GM10248 (cell line): ENCODE results near the gene WFDC12.

Source experiments
- CTCF ChIA-PET: fragments of 300-600 bp; sonication (Branson Sonifier 250); formaldehyde crosslinking; extraction: SDS; loops from one replicate; lab custom pipeline; 2021; ENCODE audit warnings: antibody characterized with exemption; lab: Yijun Ruan, JAX
- POLR2A ChIA-PET: fragments of 350-650 bp; sonication (Branson Sonifier 250); formaldehyde crosslinking; extraction: SDS; loops from one replicate; lab custom pipeline; 2020; ENCODE audit warnings: antibody characterized with exemption; lab: Yijun Ruan, JAX
- DNase-seq: peaks from one replicate; pipeline ENCODE4 v3.0.0; 2012; ENCODE audit errors: extremely low spot score
- TF ChIP-seq, protein P1 (sequence below): IDR thresholded peaks from 2 replicates; pipeline ENCODE4 v1.5.1; 2012; ENCODE audit warnings: mild to moderate bottlenecking, low read depth; ENCODE audit errors: extremely low read depth, missing control alignments, control extremely low read depth

WFDC12 gene

DNA sequence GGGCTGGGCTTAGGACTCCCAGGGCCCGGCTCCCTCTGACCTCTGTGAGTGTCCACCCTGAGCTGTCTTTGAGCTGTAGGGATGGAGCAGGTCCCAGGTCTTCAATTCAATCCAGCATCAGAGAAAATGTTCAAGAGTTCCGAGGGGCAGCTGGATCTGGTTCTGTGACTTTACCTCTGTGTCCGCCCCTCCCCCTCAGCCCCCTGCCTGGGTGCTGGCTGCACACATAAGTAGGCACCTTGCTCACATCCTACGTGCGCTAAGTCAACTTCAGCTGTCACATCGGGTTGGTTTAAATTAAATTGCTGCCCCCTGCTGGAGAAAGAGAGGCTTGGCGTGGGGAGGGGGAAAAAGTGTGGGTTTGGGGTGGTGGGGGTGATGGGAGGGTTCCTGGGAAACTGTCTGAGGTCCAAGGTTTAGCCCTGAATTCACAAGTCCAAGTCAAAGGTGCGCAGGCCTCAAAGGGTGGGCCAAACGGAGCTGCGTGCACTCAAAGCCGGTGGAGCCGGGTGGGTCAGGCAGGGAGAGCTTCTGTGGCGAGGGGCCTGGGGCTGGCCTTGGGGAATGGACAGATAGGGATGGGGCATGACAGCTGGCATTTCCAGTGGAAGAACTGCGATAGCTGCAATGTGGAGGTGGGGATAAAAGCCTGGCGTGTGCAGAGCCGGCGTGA, 12.3 kb downstream of the WFDC12 start:
- CTCF ChIA-PET = interaction anchor here (0.9 to 13.2 kb wide), 18 partner anchors 9 to 429 kb away, joined by 3 to 183 read pairs (median 5); partner anchors contain the start of genes KCNS1 and WFDC12
- DNase-seq = no peak
- POLR2A ChIA-PET = no interaction called here
- TF ChIP-seq, protein P1, sequence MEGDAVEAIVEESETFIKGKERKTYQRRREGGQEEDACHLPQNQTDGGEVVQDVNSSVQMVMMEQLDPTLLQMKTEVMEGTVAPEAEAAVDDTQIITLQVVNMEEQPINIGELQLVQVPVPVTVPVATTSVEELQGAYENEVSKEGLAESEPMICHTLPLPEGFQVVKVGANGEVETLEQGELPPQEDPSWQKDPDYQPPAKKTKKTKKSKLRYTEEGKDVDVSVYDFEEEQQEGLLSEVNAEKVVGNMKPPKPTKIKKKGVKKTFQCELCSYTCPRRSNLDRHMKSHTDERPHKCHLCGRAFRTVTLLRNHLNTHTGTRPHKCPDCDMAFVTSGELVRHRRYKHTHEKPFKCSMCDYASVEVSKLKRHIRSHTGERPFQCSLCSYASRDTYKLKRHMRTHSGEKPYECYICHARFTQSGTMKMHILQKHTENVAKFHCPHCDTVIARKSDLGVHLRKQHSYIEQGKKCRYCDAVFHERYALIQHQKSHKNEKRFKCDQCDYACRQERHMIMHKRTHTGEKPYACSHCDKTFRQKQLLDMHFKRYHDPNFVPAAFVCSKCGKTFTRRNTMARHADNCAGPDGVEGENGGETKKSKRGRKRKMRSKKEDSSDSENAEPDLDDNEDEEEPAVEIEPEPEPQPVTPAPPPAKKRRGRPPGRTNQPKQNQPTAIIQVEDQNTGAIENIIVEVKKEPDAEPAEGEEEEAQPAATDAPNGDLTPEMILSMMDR = peak; percentile 47

DNA sequence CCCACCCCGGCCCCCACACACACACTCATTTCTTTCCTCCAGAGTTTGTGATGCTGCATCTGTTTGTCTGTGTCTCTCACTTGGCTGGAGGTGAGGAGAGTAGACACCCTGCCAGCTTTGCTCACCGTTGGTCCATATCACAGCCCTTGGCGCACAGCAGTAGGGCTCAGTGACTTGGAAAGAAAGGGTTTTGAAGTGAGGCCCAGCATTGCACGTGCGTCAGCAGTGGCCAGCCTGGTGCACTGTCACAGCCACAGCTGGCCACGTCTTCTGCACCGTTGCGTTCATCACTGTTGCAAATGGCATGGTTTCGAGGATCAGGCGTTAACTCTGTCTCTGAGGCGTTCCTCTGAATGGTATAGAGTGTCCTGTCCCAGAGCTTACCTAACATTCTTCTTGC, 13.0 kb downstream of the WFDC12 start:
- DNase-seq = no peak
- ChIA-PET CTCF (interaction anchor here (0.8 to 13.2 kb wide), 18 partner anchors 8 to 240 kb away, joined by 3 to 183 read pairs (median 5); partner anchors contain the start of genes KCNS1, STK4 and WFDC12), POLR2A (no interaction called here)
- TF ChIP-seq, protein P1 = no peak

DNA sequence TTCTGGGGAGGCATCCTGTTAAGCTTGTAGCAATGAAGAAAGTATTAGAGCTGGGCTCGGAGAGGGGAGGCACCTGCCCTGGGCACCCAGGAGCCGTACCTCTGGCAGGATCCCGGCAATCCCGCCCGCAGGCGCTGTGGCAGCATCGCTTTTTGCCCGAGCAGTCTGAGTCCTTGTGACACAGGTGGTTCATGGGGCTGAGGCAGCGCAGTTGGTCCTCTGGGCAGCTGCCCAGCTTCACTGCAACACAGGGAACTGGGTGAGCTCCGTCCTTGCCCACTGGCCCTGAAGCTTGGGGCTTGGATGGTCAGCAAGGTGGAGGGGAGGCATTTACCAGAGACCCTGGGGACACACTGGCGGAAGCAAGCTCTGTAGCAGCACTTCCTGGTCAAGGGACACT, 14.0 kb downstream of the WFDC12 start:
- TF ChIP-seq, protein P1 = no peak
- POLR2A ChIA-PET = no interaction called here
- CTCF ChIA-PET = interaction anchor here (1.3 to 13.2 kb wide), 6 partner anchors 10 to 182 kb away, joined by 3 to 183 read pairs (median 26); partner anchors contain the start of gene KCNS1
- no peak for DNase-seq

DNA sequence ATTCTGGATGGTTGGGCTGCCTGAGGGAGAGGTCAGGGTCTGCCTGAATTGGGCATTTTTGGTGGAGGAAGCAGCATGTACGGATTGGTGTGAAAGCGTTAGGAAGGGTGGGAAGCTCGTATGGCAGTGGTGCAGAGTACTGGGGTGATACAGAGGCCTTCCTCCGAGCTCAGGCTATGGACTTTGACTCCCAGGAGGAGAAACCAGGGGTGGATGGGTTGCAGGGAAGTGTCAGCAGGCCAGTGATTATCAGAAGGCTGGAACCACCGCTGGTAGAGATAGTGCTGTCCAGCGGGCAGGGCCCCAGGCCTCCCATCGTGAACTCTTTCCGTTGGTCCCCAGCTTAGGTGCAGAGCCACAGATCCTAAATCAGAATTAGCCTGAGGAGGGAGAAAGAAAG, 14.6 kb downstream of the WFDC12 start:
- no peak for DNase-seq
- TF ChIP-seq, protein P1 = no peak
- POLR2A ChIA-PET = no interaction called here
- CTCF ChIA-PET = interaction anchor here (1.3 to 13.2 kb wide), 5 partner anchors 11 to 183 kb away, joined by 3 to 183 read pairs (median 38); partner anchors contain the start of gene KCNS1

DNA sequence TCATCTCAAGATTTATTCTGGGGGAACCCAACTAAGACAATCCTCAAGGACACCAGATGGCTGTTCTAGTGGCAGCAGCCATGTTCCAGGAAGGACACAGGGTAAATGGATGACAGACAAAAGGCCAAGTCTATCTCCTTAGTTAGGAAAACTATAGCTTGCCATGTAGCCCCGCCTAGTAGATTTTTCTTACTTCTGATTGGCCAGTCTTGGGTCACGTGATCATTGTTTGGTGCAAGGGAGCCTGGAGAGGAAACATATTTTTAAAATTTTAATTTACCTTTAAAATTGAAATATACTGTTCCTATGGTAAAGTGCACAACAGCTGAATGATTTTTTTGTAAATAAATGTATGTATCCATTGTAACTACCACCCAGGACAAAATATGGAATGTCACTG, 18.9 kb downstream of the WFDC12 start:
- ChIA-PET CTCF (interaction anchor here (1.0 to 13.2 kb wide), 7 partner anchors 9 to 186 kb away, joined by 3 to 183 read pairs (median 9); partner anchors contain the start of genes KCNS1 and WFDC5), POLR2A (no interaction called here)
- no peak for DNase-seq
- TF ChIP-seq, protein P1 = no peak

DNA sequence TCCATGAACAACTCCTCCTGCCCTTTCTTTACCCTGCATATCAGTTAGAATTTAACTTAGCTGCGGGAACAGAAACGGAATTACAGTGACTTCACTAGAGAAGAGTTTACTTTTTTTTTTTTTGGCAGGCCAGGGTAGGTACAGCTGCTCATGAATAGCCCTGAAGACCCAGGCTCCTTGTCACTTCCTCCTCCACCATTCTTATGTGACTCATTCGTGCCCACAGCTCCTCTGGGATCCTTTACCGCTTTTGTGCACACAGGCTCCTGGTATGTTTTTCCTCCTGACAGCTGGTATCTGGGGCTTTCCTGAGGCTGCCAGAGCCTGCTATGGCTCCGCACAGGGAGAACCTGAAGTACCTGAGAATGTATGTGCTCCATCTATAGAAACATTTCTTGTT, 19.5 kb downstream of the WFDC12 start:
- TF ChIP-seq, protein P1 = no peak
- POLR2A ChIA-PET = no interaction called here
- no peak for DNase-seq
- CTCF ChIA-PET = interaction anchor here (0.9 to 13.2 kb wide), 8 partner anchors 7 to 186 kb away, joined by 3 to 183 read pairs (median 10); partner anchors contain the start of genes KCNS1 and WFDC5
